ENCODE data around the gene GABARAPL2.

- TF ChIP-seq CTCF (IDR thresholded peaks at IDR 0.05; ENCODE audit: insufficient read depth, low read length, poor library complexity, severe bottlenecking) (no peak), EZH2phosphoT487 (conservative IDR thresholded peaks at IDR 0.05; ENCODE audit: low read length) (no peak)
These were observed 17.9 kb downstream of the GABARAPL2 start for GRCh38 chr16:75584108-75584507.
